Measurements from ENCODE around the gene RUBCNL. TPM values are rescaled to one million over a fixed set of nuclear protein-coding genes. Genes with fewer than 3 reads are reported as not detected.

Gene RUBCNL
- polyA plus RNA-seq, 3 donors = 1.5 to 14.5 (median 2.8) TPM

GRCh38 chr13:46313024-46313423 lies 74.0 kb downstream of the RUBCNL start:
- Mint-ChIP-seq H3K4me1 (peaks cover 48% of the 10 kb centered on the region), H3K27me3 (ENCODE audit: low read depth in 3 of 3) (peaks cover 0 to 4% (median 0%) of the 10 kb centered on the region in 3 donors), H3K27ac (peak overlapping the region; percentile 80 to 95 (median 87)), H3K9me3 (peaks cover 5 to 23% (median 14%) of the 10 kb centered on the region in 7 donors), H3K36me3 (peaks cover 9% of the 10 kb centered on the region in 2 donors), H3K4me3 (no peak overlapping the region)
- peaks cover 29 to 40% of the 10 kb centered on the region in 2 donors for H3K4me1 ChIP-seq (ENCODE audit: control insufficient read depth in 1 of 2, insufficient read depth in 2 of 2, low read length in 2 of 2)
- no peak overlapping the region for H2AFZ ChIP-seq (ENCODE audit: insufficient read depth, low read depth, low read length, poor library complexity, severe bottlenecking)
- intact Hi-C loops (cut with micrococcal nuclease) = no loop called here
- no peaks in the 10 kb centered on the region for H3K36me3 ChIP-seq (replicated peaks in 1 of 2; ENCODE audit: control insufficient read depth in 1 of 2, insufficient read depth in 2 of 2, low read length in 2 of 2)
- H3K4me2 ChIP-seq (replicated peaks; ENCODE audit: extremely low read depth, low read length, poor library complexity, severe bottlenecking) = no peak overlapping the region
- H3K27ac ChIP-seq (ENCODE audit: low read depth in 1 of 2, low read length in 2 of 2) = peak overlapping the region; percentile 62 to 77
- H4K20me1 ChIP-seq (ENCODE audit: insufficient read depth, low read length) = no peaks in the 10 kb centered on the region
- peak in 2 of 3 donors; percentile 27 to 37 for DNase-seq
- no peak overlapping the region for H3K4me3 ChIP-seq (replicated peaks in 1 of 3; ENCODE audit: low read depth in 2 of 3, low read length in 3 of 3)
- no peak overlapping the region for H3K9ac ChIP-seq (ENCODE audit: insufficient read depth, low read length, poor library complexity, severe bottlenecking)
- no peaks in the 10 kb centered on the region for H3K79me2 ChIP-seq (ENCODE audit: insufficient read depth, low read length)
- no peak for TF ChIP-seq CTCF (IDR thresholded peaks at IDR 0.05)
- no peaks in the 10 kb centered on the region for H3K27me3 ChIP-seq (ENCODE audit: control insufficient read depth in 2 of 2, insufficient read depth in 2 of 2, low read length in 2 of 2)
- WGBS (ENCODE audit: insufficient coverage) = no CpG with 5 or more reads among the region's 1 CpG
- peaks cover 0 to 6% of the 10 kb centered on the region in 2 donors for H3K9me3 ChIP-seq (replicated peaks in 1 of 2; ENCODE audit: control insufficient read depth in 1 of 2, insufficient read depth in 1 of 2, low read length in 2 of 2)

- H4K20me1 ChIP-seq (ENCODE audit: insufficient read depth, low read length) = no peaks in the 10 kb centered on the region
- H3K36me3 Mint-ChIP-seq = peaks cover 9% of the 10 kb centered on the region in 2 donors
- no peak for TF ChIP-seq CTCF (IDR thresholded peaks at IDR 0.05)
Observed at GRCh38 chr13:46311217-46311616, 75.8 kb downstream of the RUBCNL start.

More at GRCh38 chr13:46311217-46311616, 75.8 kb downstream of the RUBCNL start:
- H3K27me3 ChIP-seq (ENCODE audit: control insufficient read depth in 2 of 2, insufficient read depth in 2 of 2, low read length in 2 of 2) = no peaks in the 10 kb centered on the region
- no peak overlapping the region for H3K9ac ChIP-seq (ENCODE audit: insufficient read depth, low read length, poor library complexity, severe bottlenecking)
- Mint-ChIP-seq H3K27me3 (ENCODE audit: low read depth in 3 of 3) (peaks cover 0 to 4% (median 0%) of the 10 kb centered on the region in 3 donors), H3K9me3 (peaks cover 5 to 23% (median 14%) of the 10 kb centered on the region in 7 donors), H3K4me1 (peaks cover 38% of the 10 kb centered on the region), H3K4me3 (no peak overlapping the region), H3K27ac (no peak overlapping the region)
- WGBS (ENCODE audit: insufficient coverage) = no CpG with 5 or more reads among the region's 2 CpGs
- no peak overlapping the region for H3K4me3 ChIP-seq (replicated peaks in 1 of 3; ENCODE audit: low read depth in 2 of 3, low read length in 3 of 3)
- peaks cover 0 to 6% of the 10 kb centered on the region in 2 donors for H3K9me3 ChIP-seq (replicated peaks in 1 of 2; ENCODE audit: control insufficient read depth in 1 of 2, insufficient read depth in 1 of 2, low read length in 2 of 2)
- H3K27ac ChIP-seq (ENCODE audit: low read depth in 1 of 2, low read length in 2 of 2) = no peak overlapping the region
- peaks cover 29 to 30% of the 10 kb centered on the region in 2 donors for H3K4me1 ChIP-seq (ENCODE audit: control insufficient read depth in 1 of 2, insufficient read depth in 2 of 2, low read length in 2 of 2)
- no peak for DNase-seq
- no peaks in the 10 kb centered on the region for H3K79me2 ChIP-seq (ENCODE audit: insufficient read depth, low read length)
- H3K36me3 ChIP-seq (replicated peaks in 1 of 2; ENCODE audit: control insufficient read depth in 1 of 2, insufficient read depth in 2 of 2, low read length in 2 of 2) = no peaks in the 10 kb centered on the region
- H2AFZ ChIP-seq (ENCODE audit: insufficient read depth, low read depth, low read length, poor library complexity, severe bottlenecking) = no peak overlapping the region
- H3K4me2 ChIP-seq (replicated peaks; ENCODE audit: extremely low read depth, low read length, poor library complexity, severe bottlenecking) = no peak overlapping the region
- intact Hi-C loops (cut with micrococcal nuclease) = no loop called here

Measured in CD14-positive monocyte (primary cell).